ENCODE data around the gene RLN3.
"Not testable (repeated sequence)": the region's sequence is repeated elsewhere in the genome, so short reads cannot be mapped to it uniquely, and the experiment has no call there.

GRCh38 chr19:14047866-14048265 is 19.9 kb downstream of the RLN3 start:
- TF ChIP-seq CTCF, EP300 (IDR thresholded peaks at IDR 0.05): not testable (repeated sequence)

All from esophagus muscularis mucosa (tissue), 3 donors.